ENCODE data around the gene MTG2.

- TF ChIP-seq POLR2A (IDR thresholded peaks at IDR 0.05): no peak
- no peak for TF ChIP-seq CTCF (IDR thresholded peaks at IDR 0.05)
- no peak for TF ChIP-seq POLR2AphosphoS5 (IDR thresholded peaks at IDR 0.05)
These were observed 30.9 kb upstream of the MTG2 start for GRCh38 chr20:62151835-62152364.
